ENCODE data around the gene ZNF429.

DNA sequence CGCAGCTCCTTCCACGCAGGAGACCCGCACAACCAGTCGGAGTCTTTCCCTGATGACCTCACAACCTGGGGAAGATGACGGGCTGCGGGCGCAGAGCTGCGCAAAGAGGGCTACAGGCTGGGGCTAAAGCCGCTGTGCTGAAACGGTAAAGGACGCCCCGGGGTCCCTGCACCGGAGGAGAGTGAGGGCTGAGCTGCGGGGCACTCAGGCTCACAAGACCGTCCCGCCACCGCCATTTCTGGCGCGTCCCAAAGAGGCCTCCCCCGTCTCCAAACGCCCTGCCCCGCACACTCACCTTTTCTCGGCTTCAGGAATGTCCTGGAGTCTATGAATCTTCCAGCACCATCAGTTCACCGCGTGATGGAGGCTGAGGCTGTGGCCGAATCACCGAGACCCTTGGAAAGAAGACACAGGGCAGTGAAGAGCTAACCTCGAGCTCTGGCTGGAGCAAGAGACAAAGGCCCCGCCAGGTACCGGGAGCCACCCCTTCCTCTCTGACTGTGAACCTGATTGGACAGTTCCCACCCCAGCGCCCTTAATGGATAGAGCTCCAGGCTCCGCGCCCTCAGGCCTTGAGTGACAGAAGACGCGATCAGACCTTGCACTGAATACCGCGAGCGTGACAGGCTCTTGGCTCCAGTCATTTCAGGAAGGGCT lies 41.8 kb upstream of the ZNF429 start:
- TF ChIP-seq, protein P1, sequence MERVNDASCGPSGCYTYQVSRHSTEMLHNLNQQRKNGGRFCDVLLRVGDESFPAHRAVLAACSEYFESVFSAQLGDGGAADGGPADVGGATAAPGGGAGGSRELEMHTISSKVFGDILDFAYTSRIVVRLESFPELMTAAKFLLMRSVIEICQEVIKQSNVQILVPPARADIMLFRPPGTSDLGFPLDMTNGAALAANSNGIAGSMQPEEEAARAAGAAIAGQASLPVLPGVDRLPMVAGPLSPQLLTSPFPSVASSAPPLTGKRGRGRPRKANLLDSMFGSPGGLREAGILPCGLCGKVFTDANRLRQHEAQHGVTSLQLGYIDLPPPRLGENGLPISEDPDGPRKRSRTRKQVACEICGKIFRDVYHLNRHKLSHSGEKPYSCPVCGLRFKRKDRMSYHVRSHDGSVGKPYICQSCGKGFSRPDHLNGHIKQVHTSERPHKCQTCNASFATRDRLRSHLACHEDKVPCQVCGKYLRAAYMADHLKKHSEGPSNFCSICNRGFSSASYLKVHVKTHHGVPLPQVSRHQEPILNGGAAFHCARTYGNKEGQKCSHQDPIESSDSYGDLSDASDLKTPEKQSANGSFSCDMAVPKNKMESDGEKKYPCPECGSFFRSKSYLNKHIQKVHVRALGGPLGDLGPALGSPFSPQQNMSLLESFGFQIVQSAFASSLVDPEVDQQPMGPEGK (CRISPR knock-in tag; IDR thresholded peaks at IDR 0.05; ENCODE audit: borderline replicate concordance): no peak
- no peak for TF ChIP-seq SNAI2 (CRISPR knock-in tag; IDR thresholded peaks at IDR 0.05)
- TF ChIP-seq CREB5 (CRISPR knock-in tag; IDR thresholded peaks at IDR 0.05; ENCODE audit: low read depth): no peak
- TF ChIP-seq, protein P2, sequence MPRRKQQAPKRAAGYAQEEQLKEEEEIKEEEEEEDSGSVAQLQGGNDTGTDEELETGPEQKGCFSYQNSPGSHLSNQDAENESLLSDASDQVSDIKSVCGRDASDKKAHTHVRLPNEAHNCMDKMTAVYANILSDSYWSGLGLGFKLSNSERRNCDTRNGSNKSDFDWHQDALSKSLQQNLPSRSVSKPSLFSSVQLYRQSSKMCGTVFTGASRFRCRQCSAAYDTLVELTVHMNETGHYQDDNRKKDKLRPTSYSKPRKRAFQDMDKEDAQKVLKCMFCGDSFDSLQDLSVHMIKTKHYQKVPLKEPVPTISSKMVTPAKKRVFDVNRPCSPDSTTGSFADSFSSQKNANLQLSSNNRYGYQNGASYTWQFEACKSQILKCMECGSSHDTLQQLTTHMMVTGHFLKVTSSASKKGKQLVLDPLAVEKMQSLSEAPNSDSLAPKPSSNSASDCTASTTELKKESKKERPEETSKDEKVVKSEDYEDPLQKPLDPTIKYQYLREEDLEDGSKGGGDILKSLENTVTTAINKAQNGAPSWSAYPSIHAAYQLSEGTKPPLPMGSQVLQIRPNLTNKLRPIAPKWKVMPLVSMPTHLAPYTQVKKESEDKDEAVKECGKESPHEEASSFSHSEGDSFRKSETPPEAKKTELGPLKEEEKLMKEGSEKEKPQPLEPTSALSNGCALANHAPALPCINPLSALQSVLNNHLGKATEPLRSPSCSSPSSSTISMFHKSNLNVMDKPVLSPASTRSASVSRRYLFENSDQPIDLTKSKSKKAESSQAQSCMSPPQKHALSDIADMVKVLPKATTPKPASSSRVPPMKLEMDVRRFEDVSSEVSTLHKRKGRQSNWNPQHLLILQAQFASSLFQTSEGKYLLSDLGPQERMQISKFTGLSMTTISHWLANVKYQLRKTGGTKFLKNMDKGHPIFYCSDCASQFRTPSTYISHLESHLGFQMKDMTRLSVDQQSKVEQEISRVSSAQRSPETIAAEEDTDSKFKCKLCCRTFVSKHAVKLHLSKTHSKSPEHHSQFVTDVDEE (CRISPR knock-in tag; IDR thresholded peaks at IDR 0.05): 0 out of 2 replicates have a peak, but pooled peaks have one; percentile 43
- no peak for TF ChIP-seq OSR1 (CRISPR knock-in tag; IDR thresholded peaks at IDR 0.05)
- no peak for TF ChIP-seq ZNF565 (CRISPR knock-in tag; conservative IDR thresholded peaks at IDR 0.05; ENCODE audit: low read depth)
- TF ChIP-seq CSRNP3 (CRISPR knock-in tag; IDR thresholded peaks at IDR 0.05): no peak
- TF ChIP-seq TCF4 (CRISPR knock-in tag; IDR thresholded peaks at IDR 0.05; ENCODE audit: borderline replicate concordance): no peak
